ENCODE results near the gene CRTAP. TPM values are rescaled to one million over a fixed set of nuclear protein-coding genes. Genes with fewer than 3 reads are reported as not detected.

The CRTAP gene
- polyA plus RNA-seq, 3 donors: 134 to 321 (median 317) TPM

DNA sequence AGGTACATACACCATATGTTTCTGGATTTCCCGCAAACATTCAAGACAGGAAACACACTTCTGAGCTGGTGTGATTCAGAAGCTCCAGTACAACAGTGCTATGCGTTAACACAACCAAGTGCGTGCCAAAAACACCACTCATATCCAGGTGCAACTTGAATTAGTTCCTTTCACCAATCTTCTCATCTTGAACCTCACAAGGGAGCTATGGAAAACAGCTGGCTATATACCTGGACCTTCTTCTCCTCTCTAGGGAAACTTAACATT, 73.5 kb downstream of the CRTAP start:
- H3K27me3 Mint-ChIP-seq (ENCODE audit: low read depth in 3 of 3): peaks cover 0 to 3% (median 1%) of the 10 kb centered on the region in 3 donors
- TF ChIP-seq, protein P1, sequence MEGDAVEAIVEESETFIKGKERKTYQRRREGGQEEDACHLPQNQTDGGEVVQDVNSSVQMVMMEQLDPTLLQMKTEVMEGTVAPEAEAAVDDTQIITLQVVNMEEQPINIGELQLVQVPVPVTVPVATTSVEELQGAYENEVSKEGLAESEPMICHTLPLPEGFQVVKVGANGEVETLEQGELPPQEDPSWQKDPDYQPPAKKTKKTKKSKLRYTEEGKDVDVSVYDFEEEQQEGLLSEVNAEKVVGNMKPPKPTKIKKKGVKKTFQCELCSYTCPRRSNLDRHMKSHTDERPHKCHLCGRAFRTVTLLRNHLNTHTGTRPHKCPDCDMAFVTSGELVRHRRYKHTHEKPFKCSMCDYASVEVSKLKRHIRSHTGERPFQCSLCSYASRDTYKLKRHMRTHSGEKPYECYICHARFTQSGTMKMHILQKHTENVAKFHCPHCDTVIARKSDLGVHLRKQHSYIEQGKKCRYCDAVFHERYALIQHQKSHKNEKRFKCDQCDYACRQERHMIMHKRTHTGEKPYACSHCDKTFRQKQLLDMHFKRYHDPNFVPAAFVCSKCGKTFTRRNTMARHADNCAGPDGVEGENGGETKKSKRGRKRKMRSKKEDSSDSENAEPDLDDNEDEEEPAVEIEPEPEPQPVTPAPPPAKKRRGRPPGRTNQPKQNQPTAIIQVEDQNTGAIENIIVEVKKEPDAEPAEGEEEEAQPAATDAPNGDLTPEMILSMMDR (IDR thresholded peaks at IDR 0.05): no peak

DNA sequence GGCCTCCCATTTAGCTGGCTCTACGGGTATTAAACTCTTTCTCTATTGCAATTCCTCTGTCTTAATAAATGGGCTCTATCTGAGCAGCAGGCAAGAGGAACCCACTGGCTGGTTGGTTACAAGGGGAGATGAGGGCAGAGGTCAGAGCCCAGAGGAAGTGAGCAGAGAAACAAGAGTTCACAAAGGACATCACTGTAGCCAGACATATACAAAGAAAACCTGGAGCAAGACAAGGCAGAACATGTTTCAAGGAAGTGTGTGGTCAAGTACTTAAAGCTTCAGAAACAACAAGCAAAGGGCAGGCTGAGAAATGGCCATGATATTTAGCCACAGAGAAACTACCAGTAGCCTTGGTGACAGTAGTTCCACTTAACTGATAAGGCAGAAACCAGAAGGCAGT, 80.5 kb downstream of the CRTAP start:
- Histone ChIP-seq H3K27ac (ENCODE audit: low read depth in 1 of 2, low read length in 2 of 2) (no peak overlapping the region), H3K4me1 (ENCODE audit: control insufficient read depth in 1 of 2, insufficient read depth in 2 of 2, low read length in 2 of 2) (no peaks in the 10 kb centered on the region), H4K20me1 (ENCODE audit: insufficient read depth, low read length) (no peaks in the 10 kb centered on the region), H3K4me3 (replicated peaks in 1 of 3; ENCODE audit: low read depth in 2 of 3, low read length in 3 of 3) (no peak overlapping the region), H3K4me2 (replicated peaks; ENCODE audit: extremely low read depth, low read length, poor library complexity, severe bottlenecking) (no peak overlapping the region), H3K79me2 (ENCODE audit: insufficient read depth, low read length) (no peaks in the 10 kb centered on the region), H3K9me3 (replicated peaks in 1 of 2; ENCODE audit: control insufficient read depth in 1 of 2, insufficient read depth in 1 of 2, low read length in 2 of 2) (no peaks in the 10 kb centered on the region), H3K27me3 (ENCODE audit: control insufficient read depth in 2 of 2, insufficient read depth in 2 of 2, low read length in 2 of 2) (no peaks in the 10 kb centered on the region), H3K36me3 (replicated peaks in 1 of 2; ENCODE audit: control insufficient read depth in 1 of 2, insufficient read depth in 2 of 2, low read length in 2 of 2) (no peaks in the 10 kb centered on the region), H2AFZ (ENCODE audit: insufficient read depth, low read depth, low read length, poor library complexity, severe bottlenecking) (no peak overlapping the region), H3K9ac (ENCODE audit: insufficient read depth, low read length, poor library complexity, severe bottlenecking) (no peak overlapping the region)
- Mint-ChIP-seq H3K9me3 (peaks cover 0 to 6% (median 0%) of the 10 kb centered on the region in 7 donors), H3K36me3 (no peaks in the 10 kb centered on the region), H3K4me1 (no peaks in the 10 kb centered on the region), H3K27ac (no peak overlapping the region), H3K4me3 (no peak overlapping the region), H3K27me3 (ENCODE audit: low read depth in 3 of 3) (no peaks in the 10 kb centered on the region)
- DNase-seq: no peak
- TF ChIP-seq, protein P1 (IDR thresholded peaks at IDR 0.05): no peak
- intact Hi-C loops (cut with micrococcal nuclease): no loop called here
- WGBS (ENCODE audit: insufficient coverage): no CpG with 5 or more reads among the region's 1 CpG

More for the DNA sequence above, 73.5 kb downstream of the CRTAP start:
- Histone ChIP-seq H3K27ac (ENCODE audit: low read depth in 1 of 2, low read length in 2 of 2) (no peak overlapping the region), H3K9ac (ENCODE audit: insufficient read depth, low read length, poor library complexity, severe bottlenecking) (no peak overlapping the region), H3K27me3 (ENCODE audit: control insufficient read depth in 2 of 2, insufficient read depth in 2 of 2, low read length in 2 of 2) (no peaks in the 10 kb centered on the region), H3K4me3 (replicated peaks in 1 of 3; ENCODE audit: low read depth in 2 of 3, low read length in 3 of 3) (no peak overlapping the region), H3K36me3 (replicated peaks in 1 of 2; ENCODE audit: control insufficient read depth in 1 of 2, insufficient read depth in 2 of 2, low read length in 2 of 2) (no peaks in the 10 kb centered on the region), H2AFZ (ENCODE audit: insufficient read depth, low read depth, low read length, poor library complexity, severe bottlenecking) (no peak overlapping the region), H3K79me2 (ENCODE audit: insufficient read depth, low read length) (no peaks in the 10 kb centered on the region), H4K20me1 (ENCODE audit: insufficient read depth, low read length) (no peaks in the 10 kb centered on the region), H3K4me1 (ENCODE audit: control insufficient read depth in 1 of 2, insufficient read depth in 2 of 2, low read length in 2 of 2) (no peaks in the 10 kb centered on the region), H3K9me3 (replicated peaks in 1 of 2; ENCODE audit: control insufficient read depth in 1 of 2, insufficient read depth in 1 of 2, low read length in 2 of 2) (no peaks in the 10 kb centered on the region), H3K4me2 (replicated peaks; ENCODE audit: extremely low read depth, low read length, poor library complexity, severe bottlenecking) (no peak overlapping the region)
- H3K4me3 Mint-ChIP-seq: no peak overlapping the region
- H3K4me1 Mint-ChIP-seq: no peaks in the 10 kb centered on the region
- DNase-seq: no peak
- H3K36me3 Mint-ChIP-seq: no peaks in the 10 kb centered on the region
- H3K9me3 Mint-ChIP-seq: peaks cover 0 to 20% (median 6%) of the 10 kb centered on the region in 7 donors
- intact Hi-C loops (cut with micrococcal nuclease): no loop called here
- WGBS (ENCODE audit: insufficient coverage): 87% methylated on average over 3 of the region's 3 CpGs
- H3K27ac Mint-ChIP-seq: no peak overlapping the region

All from CD14-positive monocyte (primary cell).